Measurements from ENCODE around the gene KLF13. TPM values are rescaled to one million over a fixed set of nuclear protein-coding genes. Genes with fewer than 3 reads are reported as not detected.

The KLF13 gene
- total RNA-seq, 2 experiments from 2014 or later = 235 to 264 TPM

DNA sequence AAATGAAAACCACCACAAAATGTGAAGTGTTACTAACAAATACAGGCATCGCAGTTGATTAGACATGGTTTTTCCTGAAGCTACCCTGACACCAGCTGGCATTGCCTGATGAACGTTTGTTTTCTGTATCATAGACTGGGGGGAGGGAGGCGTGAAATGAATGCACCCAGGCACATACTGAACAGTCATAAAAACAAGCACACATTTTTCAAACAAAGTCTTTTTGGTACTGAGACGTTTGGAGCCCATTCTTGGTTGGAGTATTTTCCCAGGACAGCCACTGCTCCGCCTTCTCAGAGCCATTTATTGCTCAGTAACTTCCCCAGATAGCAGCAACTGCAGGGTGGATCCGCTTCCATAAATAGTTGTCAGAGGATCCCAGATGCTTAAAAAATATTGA is 52.4 kb downstream of the KLF13 start:
- peaks cover 67% of the 10 kb centered on the region for H3K36me3 Mint-ChIP-seq (ENCODE audit: low read depth)
- H3K4me3 Mint-ChIP-seq = no peak overlapping the region
- H3K27ac Mint-ChIP-seq = no peak overlapping the region
- H3K27me3 Mint-ChIP-seq = no peaks in the 10 kb centered on the region
- no peaks in the 10 kb centered on the region for H3K9me3 Mint-ChIP-seq
- DNase-seq = no peak
- ChIA-PET CTCF (interaction anchor here (1.7 kb wide), 1 partner anchor 56 kb away, joined by 5 read pairs; no protein-coding TSS in a partner anchor), POLR2A (no interaction called here)
- peaks cover 57% of the 10 kb centered on the region for H3K4me1 Mint-ChIP-seq

DNA sequence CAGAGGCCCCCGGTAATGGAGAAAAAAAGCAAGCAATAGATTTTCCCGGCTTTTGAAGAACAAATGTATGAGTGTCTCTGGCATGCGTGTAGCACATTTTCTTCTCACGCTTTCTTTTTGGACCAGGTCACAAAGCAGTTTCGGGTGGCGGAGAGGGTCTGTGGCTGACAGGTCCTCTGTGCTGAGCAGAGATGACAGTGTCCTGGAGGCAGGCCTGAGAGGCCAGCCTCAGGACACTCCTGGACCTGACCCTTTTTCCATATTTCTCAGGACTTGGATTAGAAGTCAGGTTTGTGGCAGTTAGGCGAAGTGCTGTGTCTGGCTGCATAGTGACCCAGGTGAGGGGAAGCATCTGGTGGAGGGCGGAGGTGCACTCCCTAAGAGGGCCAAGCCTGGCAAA is 52.9 kb downstream of the KLF13 start:
- H3K9me3 Mint-ChIP-seq = no peaks in the 10 kb centered on the region
- peaks cover 54% of the 10 kb centered on the region for H3K4me1 Mint-ChIP-seq
- no peak for DNase-seq
- peak overlapping the region; percentile 52 for H3K27ac Mint-ChIP-seq
- ChIA-PET POLR2A (no interaction called here), CTCF (no interaction called here)
- no peaks in the 10 kb centered on the region for H3K27me3 Mint-ChIP-seq
- no peak overlapping the region for H3K4me3 Mint-ChIP-seq
- peaks cover 67% of the 10 kb centered on the region for H3K36me3 Mint-ChIP-seq (ENCODE audit: low read depth)

DNA sequence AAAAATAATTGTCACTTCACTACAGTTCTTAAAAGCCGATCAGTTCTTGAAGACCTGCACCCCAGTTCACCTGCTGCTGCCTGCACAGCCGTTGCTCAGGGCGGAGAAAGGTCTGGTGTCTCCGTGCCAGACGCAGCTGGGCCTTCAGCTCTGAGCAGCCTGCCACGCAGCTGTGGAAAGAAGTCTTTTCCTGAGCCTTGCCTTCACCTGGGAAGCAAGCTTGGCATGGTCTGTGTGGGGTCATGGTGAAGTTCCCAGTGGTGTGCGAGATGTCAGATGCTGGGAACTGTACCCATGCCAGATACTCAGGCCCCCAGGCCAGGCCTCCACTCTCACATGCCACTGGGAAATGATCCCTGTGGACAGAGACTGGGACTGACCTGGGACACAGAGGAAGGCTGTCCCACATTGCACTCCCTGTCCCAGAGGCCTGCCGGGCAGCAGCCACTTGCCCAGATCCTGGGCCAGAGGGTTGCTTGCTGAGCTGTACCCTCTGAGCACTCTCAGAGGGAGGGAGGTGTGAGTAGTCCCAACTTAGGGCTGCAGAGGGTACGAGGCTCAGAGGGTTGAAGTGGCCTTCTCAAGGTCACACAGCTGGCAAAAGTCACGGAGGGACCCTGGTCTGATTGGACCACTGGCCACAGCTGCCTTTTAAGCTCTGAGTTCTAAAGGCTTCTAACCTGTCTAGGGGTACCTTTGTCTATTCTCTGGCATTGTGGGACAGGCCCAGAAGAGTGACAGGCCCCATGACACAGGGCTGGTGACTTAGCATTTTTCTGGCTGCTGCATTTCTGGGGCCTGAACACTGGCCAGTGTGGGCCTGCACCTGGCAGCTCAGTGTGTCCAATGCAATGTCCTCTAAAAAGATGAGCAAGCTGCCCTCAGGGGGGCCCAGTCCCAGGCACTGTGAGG is 55.4 kb downstream of the KLF13 start:
- ChIA-PET POLR2A (no interaction called here), CTCF (interaction anchor here (0.6 to 2.1 kb wide), 7 partner anchors 8 to 53 kb away, joined by 3 to 8 read pairs (median 4); no protein-coding TSS in a partner anchor)
- Mint-ChIP-seq H3K4me3 (no peak overlapping the region), H3K27ac (peak overlapping the region; percentile 83), H3K4me1 (peaks cover 57% of the 10 kb centered on the region), H3K27me3 (no peaks in the 10 kb centered on the region), H3K36me3 (ENCODE audit: low read depth) (peaks cover 64% of the 10 kb centered on the region), H3K9me3 (peaks cover 9% of the 10 kb centered on the region)
- DNase-seq = no peak

DNA sequence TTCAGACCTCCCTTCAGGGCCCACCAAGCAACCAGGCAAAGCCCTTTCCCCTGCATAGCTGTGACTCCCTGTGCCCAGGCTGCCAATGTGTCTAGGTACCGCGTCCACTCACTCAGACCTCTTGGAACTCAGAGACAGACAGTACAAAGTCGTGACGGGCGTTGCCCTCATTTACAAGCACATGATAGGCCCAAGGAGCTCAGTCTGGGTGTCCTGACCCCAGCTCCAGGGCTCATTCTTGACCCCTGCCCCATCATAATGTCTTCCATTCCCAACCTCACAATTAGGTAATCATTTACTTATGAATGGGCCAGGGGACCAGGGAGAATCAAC is 56.0 kb downstream of the KLF13 start:
- POLR2A ChIA-PET = no interaction called here
- Mint-ChIP-seq H3K9me3 (peaks cover 9% of the 10 kb centered on the region), H3K36me3 (ENCODE audit: low read depth) (peaks cover 62% of the 10 kb centered on the region), H3K4me3 (no peak overlapping the region), H3K27me3 (no peaks in the 10 kb centered on the region), H3K4me1 (peaks cover 58% of the 10 kb centered on the region), H3K27ac (peak overlapping the region; percentile 5)
- CTCF ChIA-PET = interaction anchor here (0.6 to 2.1 kb wide), 8 partner anchors 12 to 181 kb away, joined by 3 to 9 read pairs (median 4); no protein-coding TSS in a partner anchor
- no peak for DNase-seq

DNA sequence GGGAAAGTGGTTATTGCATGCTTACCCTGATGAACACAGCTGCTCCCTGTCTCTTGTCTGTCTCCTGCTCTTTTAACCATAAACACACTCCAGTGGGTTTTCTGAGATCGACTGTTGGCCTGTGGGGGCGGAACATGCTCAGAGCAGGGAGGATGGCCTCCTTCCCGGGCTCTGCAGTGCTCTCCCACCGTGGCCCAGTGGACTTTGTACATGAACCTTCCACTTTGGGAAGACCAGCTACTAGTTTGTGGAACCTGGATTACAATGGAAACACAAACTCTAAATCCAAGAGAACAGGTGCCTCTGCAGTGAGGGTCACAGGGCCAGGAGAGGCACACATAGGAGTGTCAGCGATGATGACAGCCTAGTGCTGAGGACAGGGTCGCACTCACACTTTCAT is 56.5 kb downstream of the KLF13 start:
- no peak overlapping the region for H3K4me3 Mint-ChIP-seq
- H3K9me3 Mint-ChIP-seq = peaks cover 9% of the 10 kb centered on the region
- H3K27me3 Mint-ChIP-seq = no peaks in the 10 kb centered on the region
- POLR2A ChIA-PET = no interaction called here
- peak overlapping the region; percentile 82 for H3K27ac Mint-ChIP-seq
- H3K36me3 Mint-ChIP-seq (ENCODE audit: low read depth) = peaks cover 58% of the 10 kb centered on the region
- H3K4me1 Mint-ChIP-seq = peaks cover 58% of the 10 kb centered on the region
- CTCF ChIA-PET = interaction anchor here (0.6 to 2.1 kb wide), 9 partner anchors 12 to 182 kb away, joined by 3 to 9 read pairs (median 4); no protein-coding TSS in a partner anchor
- no peak for DNase-seq

DNA sequence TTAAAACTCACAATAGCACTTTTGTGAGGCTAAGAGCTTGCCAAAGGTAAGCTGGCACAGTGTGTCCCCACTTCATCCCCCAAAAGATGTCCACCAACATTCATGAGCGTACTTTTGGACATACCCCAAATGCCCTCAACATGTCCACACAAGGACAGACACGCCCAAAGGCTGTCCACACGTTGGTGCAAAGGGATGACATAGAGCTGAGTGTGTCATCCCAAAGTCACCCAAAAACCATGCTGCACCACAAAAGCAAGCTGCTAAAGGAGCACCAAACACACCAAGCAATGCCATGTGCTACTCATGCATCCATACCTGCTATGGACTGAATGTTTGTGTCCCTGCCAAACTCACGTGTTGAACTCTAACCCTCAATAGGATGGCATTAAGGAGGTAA is 57.9 kb downstream of the KLF13 start:
- peak overlapping the region; percentile 25 for H3K27ac Mint-ChIP-seq
- H3K27me3 Mint-ChIP-seq = no peaks in the 10 kb centered on the region

DNA sequence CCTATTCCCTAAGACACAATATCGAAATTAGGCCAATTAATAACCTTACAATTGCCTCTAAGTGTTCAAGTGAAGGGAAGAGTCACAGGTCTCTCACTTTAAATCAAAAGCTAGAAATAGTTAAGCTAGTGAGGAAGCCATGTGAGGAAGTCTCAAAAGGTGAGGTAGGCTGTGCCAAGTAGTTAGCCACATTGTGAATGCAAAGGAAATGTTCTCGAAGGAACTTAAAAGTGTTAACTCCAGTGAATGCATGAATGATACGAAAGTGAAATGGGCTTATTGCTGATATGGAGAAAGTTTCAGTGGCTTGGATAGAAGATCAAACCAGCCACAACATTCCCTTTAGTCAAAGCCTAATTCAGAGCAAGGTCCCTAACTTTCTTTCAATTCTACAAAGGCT is 59.1 kb downstream of the KLF13 start:
- CTCF ChIA-PET = interaction anchor here (0.6 to 1.5 kb wide), 6 partner anchors 11 to 171 kb away, joined by 3 to 7 read pairs (median 3); no protein-coding TSS in a partner anchor
- Mint-ChIP-seq H3K4me1 (peaks cover 66% of the 10 kb centered on the region), H3K27me3 (no peaks in the 10 kb centered on the region), H3K4me3 (no peak overlapping the region), H3K36me3 (ENCODE audit: low read depth) (peaks cover 48% of the 10 kb centered on the region), H3K27ac (peak overlapping the region; percentile 78), H3K9me3 (peaks cover 20% of the 10 kb centered on the region)
- POLR2A ChIA-PET = interaction anchor here (0.7 kb wide), 1 partner anchor 69 kb away, joined by 3 read pairs; no protein-coding TSS in a partner anchor
- DNase-seq = no peak

More for the DNA sequence above, 57.9 kb downstream of the KLF13 start:
- POLR2A ChIA-PET = no interaction called here
- peaks cover 51% of the 10 kb centered on the region for H3K36me3 Mint-ChIP-seq (ENCODE audit: low read depth)
- DNase-seq = no peak
- peaks cover 60% of the 10 kb centered on the region for H3K4me1 Mint-ChIP-seq
- H3K4me3 Mint-ChIP-seq = no peak overlapping the region
- CTCF ChIA-PET = interaction anchor here (2.0 kb wide), 1 partner anchor 26 kb away, joined by 9 read pairs; no protein-coding TSS in a partner anchor
- peaks cover 12% of the 10 kb centered on the region for H3K9me3 Mint-ChIP-seq

DNA sequence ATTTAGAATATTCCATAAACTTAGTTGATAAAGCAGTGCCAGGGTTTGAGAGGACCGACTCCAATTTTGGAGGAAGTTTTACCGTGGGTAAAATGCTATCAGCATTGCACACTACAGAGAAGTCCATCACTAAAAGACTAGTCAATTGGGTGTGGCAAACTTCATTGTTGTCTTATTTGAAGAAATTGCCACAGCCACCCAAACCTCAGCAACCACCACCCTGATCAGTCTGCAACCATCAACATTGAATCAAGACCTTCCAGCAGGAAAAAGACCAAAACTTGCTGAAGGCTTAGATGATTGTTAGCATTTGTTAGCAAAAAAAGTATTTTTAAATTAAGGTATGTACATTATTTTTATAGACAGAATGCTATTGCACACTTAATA is 60.5 kb downstream of the KLF13 start:
- CTCF ChIA-PET = interaction anchor here (0.8 kb wide), 1 partner anchor 48 kb away, joined by 4 read pairs; no protein-coding TSS in a partner anchor
- Mint-ChIP-seq H3K4me3 (peak overlapping the region; percentile 42), H3K9me3 (peaks cover 21% of the 10 kb centered on the region), H3K27ac (peak overlapping the region; percentile 78), H3K27me3 (no peaks in the 10 kb centered on the region), H3K36me3 (ENCODE audit: low read depth) (peaks cover 39% of the 10 kb centered on the region), H3K4me1 (peaks cover 65% of the 10 kb centered on the region)
- POLR2A ChIA-PET = no interaction called here
- DNase-seq = peak; percentile 50

DNA sequence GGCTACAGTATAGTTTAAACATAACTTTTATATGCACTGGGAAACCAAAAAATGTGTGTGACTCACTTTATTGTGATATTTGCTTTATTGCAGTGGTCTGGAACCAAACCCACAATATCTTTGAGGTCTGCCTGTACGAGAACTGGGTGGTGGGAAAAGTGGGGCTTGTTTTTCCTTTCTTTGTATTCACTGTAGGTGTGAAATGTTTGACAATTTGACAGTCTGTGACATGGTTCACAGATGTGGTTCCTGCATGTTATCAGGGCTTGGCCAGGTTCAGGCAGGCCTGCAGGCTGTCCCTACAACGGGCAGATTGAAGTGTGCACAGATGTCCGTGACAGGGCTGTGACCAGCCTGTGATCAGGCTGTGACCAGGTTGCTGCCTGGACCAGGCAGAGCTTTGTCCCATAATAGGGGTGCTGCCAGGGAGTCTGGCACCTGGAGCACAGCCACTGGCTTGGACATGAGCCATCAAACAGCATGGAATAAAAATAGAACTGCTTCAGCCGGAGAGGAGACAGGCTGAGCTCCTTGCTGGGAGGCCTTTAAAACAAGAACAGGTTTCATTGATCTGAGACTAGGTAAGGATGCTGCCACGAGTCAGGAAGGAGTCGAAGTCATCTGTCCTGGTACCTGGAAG is 61.0 kb downstream of the KLF13 start:
- POLR2A ChIA-PET = no interaction called here
- Mint-ChIP-seq H3K4me1 (peaks cover 66% of the 10 kb centered on the region), H3K27ac (peak overlapping the region; percentile 78), H3K9me3 (peaks cover 21% of the 10 kb centered on the region), H3K36me3 (ENCODE audit: low read depth) (peaks cover 39% of the 10 kb centered on the region), H3K4me3 (peak overlapping the region; percentile 20), H3K27me3 (no peaks in the 10 kb centered on the region)
- peak; percentile 47 for DNase-seq
- CTCF ChIA-PET = interaction anchor here (0.8 to 1.2 kb wide), 4 partner anchors 11 to 51 kb away, joined by 3 to 4 read pairs (median 3); no protein-coding TSS in a partner anchor

DNA sequence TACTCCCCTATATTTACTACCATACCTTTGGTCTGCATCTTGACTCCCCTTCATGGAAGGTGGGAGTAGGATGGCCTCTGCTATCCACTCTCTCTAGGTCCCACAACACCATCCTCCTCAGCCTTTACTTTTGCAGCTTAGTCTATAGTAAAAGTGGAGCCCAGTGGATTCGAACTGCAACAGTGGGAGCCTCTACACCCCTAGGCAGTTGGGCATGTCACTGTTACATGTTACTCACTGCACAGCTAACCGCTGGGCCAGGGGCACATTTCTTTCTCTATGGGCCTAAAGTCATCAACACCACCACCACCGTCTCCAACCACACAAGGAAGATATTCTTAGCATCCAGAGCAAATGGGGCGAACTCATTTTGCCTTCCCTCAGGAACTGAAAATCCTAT is 62.9 kb downstream of the KLF13 start:
- DNase-seq = peak; percentile 4
- Mint-ChIP-seq H3K4me3 (no peak overlapping the region), H3K27me3 (peaks cover 4% of the 10 kb centered on the region), H3K27ac (peak overlapping the region; percentile 76), H3K9me3 (peaks cover 21% of the 10 kb centered on the region), H3K4me1 (peaks cover 72% of the 10 kb centered on the region), H3K36me3 (ENCODE audit: low read depth) (peaks cover 33% of the 10 kb centered on the region)
- ChIA-PET POLR2A (no interaction called here), CTCF (interaction anchor here (0.8 to 1.8 kb wide), 6 partner anchors 8 to 145 kb away, joined by 3 to 4 read pairs (median 3); no protein-coding TSS in a partner anchor)

DNA sequence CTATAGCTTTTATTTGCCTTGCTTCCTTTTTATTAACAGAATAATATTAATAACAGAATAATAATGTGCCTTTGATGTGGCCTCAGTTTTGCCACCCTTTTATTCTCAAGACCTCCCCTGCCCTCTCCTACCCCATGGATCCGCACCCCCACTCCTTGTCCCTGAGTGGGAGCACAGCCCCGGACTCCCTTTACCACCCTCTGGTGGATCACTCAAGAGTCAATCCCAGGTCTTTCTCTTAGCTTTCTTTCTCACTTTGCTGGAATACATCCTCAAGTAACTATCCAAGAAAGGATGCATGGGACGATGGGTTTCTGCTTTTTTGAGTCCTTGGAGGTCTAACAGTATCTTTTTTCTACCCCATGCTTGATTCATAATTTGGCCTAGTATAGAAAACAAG is 63.4 kb downstream of the KLF13 start:
- Mint-ChIP-seq H3K4me3 (peak overlapping the region; percentile 8), H3K9me3 (peaks cover 19% of the 10 kb centered on the region), H3K4me1 (peaks cover 67% of the 10 kb centered on the region), H3K27me3 (peaks cover 4% of the 10 kb centered on the region), H3K27ac (no peak overlapping the region), H3K36me3 (ENCODE audit: low read depth) (peaks cover 28% of the 10 kb centered on the region)
- POLR2A ChIA-PET = no interaction called here
- CTCF ChIA-PET = interaction anchor here (1.0 to 1.8 kb wide), 5 partner anchors 9 to 99 kb away, joined by 3 to 4 read pairs (median 3); no protein-coding TSS in a partner anchor
- peak; percentile 2 for DNase-seq

DNA sequence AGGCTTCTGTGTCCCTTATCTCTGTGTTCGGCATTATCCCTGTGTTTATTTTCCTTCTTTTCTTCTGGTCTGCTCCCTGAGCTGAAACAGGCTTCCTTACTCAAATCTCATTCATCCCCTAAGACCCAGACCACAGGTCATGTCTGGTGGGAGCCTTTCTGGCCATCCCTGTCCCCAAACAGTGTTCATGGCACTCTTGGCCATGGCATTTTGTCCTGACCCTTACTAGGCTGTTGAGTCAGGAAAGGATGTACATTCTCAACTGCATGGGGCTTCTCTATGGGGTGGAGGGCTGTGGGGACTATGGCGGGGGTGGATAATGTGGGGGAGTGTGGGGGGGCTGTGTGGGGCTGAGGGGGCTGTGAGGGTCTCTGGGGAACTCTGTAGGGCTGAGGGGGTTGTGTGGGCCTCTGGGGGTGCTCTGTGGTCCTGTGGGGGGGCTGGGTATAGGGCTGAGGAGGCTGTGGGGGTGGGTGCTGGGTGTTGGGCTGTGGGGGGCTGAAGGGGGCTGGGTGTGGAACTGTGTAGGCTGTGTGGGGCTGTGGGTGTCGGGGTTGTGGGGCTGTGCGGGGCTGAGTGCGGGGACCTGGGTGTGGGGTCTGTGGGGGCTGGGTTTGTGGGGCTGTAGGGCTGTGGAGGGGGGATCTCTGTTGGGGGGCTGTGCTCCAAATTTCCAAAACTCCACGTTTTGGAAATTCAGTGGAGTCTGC is 64.3 kb downstream of the KLF13 start:
- peak; percentile 3 for DNase-seq
- H3K9me3 Mint-ChIP-seq = peaks cover 16% of the 10 kb centered on the region
- H3K27ac Mint-ChIP-seq = no peak overlapping the region
- CTCF ChIA-PET = interaction anchor here (1.1 to 1.6 kb wide), 2 partner anchors 14 to 44 kb away, joined by 3 to 5 read pairs; no protein-coding TSS in a partner anchor
- H3K27me3 Mint-ChIP-seq = peaks cover 4% of the 10 kb centered on the region
- peaks cover 60% of the 10 kb centered on the region for H3K4me1 Mint-ChIP-seq
- H3K4me3 Mint-ChIP-seq = no peak overlapping the region
- H3K36me3 Mint-ChIP-seq (ENCODE audit: low read depth) = peaks cover 24% of the 10 kb centered on the region
- POLR2A ChIA-PET = no interaction called here
